GDM1 (cell line): ENCODE measurements around the gene WBP2.

ENCODE experiments used
- DNase-seq: peaks from one replicate; lab custom pipeline; 2025; lab: John Stamatoyannopoulos, UW

The WBP2 gene

GRCh38 chr17:75827308-75828075, 27.6 kb downstream of the WBP2 start:
- DNase-seq: no peak

DNA sequence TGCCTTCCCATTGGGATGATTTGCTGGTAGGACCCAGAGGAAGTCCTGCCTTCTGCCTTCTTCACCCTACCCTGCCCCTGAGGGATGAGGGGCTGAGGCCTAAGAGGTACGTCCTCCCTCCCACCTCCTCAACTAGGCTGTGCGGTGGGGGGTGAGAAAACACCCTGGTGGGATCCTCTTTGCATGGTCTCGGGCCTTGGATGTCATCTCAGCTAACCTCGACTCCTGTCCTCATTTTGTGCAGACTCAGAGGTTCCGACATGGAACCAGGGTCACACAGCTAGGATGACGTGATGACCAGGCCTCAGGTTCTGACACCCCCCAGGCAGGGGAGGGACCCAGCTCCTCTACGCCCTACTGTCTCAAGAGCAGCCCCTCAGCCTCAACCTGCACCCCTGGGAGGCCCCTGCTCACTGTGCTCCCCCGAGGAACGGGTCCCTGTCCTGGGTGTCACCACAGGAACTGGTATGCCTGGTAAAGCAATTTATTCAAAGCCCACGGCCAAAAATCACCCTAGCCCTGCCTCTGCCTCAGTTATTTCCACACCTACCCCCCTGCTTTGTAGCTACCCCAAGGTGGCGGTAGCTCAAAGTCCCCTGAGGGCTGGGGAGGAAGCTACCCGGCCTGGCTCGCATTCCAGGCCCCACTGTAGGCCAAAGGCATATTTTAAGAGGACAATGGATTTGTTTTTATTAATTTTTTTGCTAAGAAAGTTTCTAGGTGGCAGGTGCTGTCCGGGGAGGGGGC, 28.4 kb downstream of the WBP2 start:
- no peak for DNase-seq

DNA sequence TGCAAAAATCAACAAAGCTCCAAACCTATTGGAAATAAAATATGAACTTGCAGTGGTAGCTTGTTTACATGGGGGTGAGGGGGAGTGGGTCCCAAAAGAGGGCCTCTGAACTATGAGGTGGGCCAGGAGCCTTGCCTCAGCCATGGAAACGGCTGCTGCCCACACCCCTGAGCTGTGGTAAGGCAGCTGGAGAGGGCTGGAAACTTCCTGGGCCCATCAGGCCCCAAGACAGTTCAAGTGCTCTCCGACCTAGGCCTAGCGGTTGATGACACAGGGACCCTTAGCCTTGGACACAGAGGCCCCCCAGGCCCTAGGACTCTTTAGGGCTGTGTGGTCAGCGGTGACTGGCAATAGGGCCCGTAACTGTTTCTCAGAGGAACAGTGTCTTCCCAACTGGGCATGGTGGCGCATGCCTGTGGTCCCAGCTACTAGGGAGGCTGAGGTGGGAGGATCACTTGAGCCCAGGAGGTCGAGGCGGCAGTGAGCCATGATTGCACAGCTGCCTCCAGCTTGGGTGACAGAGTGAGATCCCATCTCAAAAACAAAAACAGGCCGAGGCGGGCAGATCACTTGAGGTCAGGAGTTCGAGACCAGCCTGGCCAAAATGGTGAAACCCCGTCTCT, 29.3 kb downstream of the WBP2 start:
- no peak for DNase-seq

DNA sequence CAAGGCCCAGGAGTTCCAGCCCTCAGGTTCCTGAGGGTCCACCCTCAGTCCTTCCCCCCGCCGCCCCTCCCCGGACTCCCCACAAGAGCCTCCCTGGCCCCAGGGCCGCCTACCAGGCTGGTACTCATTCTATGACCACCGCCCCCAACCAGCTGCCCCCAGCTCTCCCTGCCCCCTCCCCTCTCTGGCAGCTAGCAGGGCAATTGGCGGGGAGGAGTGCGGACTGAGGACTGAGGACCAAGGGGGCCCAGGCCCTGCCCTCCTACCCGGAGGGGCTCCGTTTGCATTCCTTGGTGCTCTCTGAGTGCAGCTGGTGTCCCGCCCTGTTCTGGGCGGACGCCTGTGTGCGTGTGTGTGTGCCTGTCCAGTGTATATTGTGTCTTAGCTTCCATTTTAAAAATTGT, 30.0 kb downstream of the WBP2 start:
- no peak for DNase-seq

- no peak for DNase-seq
Observed at GRCh38 chr17:75824666-75825065, 30.5 kb downstream of the WBP2 start.

DNA sequence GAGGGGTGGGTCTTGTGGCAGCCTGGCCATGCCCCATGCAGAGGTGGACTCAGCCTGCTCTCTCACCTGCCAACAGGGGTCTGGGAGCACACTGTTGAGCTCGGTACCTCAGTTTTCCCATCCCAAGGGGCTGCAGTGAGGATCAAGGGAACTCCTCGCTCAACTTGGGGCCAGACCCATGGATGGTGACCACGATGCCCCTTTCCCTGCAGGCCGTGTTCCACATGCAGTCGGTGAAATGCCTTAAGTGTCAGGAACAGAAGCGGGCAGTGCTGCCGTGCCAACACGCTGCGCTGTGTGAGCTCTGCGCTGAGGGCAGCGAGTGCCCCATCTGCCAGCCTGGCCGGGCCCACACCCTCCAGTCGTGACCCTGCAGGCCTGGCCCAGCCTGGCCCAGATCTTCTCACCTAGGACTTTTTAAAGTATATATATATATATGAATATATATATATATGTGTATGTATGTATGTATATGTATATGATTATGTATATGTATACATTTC, 31.0 kb downstream of the WBP2 start:
- no peak for DNase-seq

DNA sequence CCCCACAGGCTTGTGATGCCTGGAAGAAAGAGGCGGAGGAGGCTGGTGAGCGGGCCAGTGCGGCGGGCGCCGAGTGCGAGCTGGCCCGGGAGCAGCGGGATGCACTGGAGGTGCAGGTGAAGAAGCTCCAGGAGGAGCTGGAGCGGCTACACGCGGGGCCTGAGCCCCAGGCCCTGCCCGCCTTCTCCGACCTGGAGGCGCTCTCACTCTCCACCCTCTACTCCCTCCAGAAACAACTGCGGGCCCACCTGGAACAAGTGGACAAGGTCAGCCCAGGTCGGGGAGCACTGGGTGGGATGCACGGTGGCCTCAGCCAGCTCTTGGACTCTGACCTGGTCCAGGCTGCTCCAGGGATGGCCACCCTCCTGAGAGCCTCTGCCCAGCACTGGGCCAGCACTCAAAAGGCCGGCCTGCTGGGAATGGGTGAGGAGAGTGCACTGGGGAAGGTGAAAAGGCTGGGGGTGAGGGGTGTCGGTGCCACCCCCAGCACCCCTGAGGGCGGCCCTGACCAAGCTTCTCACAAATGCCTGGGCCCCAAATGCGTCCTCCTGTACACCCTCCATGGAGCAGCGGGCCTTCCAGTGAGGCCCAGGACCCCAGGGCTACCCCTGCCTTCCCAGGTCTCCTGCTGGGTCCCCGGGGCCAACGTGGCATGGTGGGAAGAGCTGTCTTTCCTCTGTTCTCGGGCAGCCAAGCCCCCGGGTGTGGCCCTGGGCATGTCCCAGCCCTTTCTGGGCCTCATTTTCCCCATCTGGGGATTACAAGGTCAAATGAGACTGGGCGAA, 31.7 kb downstream of the WBP2 start:
- no peak for DNase-seq

DNA sequence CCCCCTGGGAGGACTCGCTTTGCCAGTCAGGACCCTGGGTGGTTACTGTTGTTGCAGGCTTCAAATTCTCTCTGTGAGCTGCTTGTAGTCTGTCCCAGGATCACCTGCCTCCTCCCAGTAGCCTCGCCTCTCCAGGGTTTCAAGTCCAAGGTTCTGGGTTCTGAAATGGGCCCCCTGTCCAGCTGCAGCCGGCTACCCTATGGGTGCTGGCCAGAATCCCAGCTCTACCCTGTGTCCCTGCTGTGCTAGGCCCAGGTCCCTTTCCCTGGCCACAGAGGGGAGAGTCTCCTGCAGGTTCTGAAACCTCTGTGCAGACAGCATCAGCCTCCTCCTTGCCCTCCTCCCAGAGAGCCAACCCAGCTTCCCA, 32.4 kb downstream of the WBP2 start:
- no peak for DNase-seq

DNA sequence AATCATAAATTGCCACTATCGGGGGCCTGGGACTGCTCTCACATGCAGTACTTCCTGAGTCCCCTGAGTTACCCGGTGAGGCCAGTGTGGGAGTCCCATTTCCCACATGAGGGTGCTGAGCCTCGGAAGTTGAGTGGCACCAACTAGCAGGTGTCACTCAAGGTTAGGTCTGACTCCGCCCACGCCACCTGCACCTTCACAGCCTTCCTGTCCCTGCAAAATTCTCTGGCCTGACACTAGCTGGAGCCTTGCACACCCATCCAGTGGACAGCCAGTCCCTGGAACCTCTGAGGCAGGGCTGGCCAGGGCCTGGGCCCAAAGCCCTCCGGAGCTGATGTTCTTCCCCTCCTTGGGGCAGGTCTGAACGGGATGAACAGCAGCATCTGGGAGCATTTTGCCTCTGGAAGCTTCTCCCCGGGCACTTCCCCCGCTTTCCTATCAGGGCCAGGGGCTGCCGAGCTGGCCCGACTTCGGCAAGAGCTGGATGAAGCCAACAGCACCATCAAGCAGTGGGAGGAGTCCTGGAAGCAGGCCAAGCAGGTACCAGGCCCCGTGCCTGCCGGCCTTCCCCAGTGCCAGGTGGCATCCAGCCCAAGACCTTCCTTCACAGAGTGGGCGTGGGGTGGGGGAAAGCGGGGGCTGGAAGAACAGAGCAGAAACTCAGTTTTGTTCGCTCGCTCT, 32.9 kb downstream of the WBP2 start:
- DNase-seq: no peak

DNA sequence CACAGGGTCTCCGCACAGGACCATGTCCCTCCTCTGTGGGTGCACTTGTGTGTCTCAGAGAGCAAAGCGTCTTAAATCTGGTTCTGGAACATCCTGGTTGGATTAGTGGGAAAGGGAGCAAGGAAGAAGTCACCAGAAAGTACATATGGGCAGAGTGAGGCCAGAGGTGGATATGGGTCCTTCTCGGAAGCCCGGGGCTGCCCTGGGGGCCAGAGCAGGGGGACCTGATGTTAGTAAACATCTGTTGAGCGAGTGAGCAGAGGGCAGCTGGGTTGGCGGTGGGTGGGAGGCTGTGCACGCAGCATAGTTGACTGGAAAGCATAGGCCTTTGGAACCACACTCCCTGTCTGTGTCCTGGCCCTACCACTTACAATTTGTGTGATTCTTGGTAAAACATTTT, 33.6 kb downstream of the WBP2 start:
- DNase-seq: no peak

GRCh38 chr17:75820094-75821080, 34.7 kb downstream of the WBP2 start:
- no peak for DNase-seq

DNA sequence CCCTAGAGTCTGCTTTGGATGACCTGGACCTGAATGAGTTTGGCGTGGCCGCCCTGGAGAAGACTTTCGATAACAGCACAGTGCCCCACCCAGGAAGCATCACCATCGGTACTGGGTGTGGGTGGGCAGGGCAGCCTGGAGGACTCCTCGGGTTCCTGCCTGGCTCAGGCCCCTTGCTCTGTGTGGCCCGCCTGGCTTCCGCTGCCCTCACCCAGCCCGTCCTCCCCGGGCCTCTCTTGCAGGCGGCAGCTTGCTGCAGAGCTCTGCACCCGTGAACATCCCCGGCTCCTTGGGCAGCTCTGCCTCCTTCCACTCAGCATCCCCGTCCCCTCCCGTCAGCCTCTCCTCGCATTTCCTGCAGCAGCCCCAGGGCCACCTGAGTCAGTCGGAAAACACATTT, 35.5 kb downstream of the WBP2 start:
- DNase-seq: no peak

- no peak for DNase-seq
Observed at GRCh38 chr17:75819116-75819515, 36.0 kb downstream of the WBP2 start.

DNA sequence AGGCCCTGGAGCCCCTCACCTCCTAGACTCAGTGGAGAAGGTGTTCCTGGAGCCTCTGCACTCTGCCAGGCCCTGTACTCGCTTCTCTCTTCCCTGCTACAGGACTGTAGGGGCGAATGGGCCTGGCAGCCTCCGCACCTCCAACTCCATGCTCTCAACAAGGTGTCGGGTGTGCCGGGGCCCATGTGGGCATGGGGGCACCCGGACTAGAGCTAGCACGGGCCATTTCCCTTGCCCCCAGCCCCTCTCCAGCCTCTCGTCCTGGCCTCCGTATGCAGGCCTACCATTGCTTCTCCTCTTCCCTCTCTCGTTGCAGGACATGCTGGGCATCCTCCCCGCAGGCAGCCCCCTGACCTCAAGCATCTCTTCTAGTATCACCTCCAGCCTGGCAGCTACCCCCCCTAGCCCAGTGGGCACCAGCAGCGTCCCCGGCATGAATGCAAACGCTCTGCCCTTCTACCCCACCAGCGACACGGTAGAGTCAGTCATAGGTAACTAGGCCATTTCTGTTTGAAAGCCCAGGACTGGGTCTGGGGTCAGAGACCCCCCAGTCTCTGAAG, 36.7 kb downstream of the WBP2 start:
- no peak for DNase-seq

DNA sequence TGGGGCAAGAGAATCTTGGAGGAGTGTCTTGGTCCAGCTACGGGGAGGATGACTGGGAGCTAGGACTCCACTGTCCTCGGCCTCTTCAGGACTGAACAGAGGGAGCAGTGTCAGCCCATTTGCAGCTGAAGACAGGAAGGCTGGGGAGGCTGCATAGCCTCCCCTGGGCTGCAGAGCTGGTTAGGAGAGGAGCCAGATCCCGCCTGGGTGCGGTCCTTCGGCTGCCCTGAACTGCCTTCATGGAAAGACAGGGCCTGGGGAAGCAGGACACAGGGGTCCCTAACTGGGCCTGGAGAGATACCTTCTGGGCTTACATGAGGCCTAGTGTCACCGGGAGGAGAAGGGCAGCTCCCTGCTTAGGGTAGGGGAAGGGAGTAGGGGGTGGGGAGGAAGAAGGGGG, 37.6 kb downstream of the WBP2 start:
- DNase-seq: no peak

DNA sequence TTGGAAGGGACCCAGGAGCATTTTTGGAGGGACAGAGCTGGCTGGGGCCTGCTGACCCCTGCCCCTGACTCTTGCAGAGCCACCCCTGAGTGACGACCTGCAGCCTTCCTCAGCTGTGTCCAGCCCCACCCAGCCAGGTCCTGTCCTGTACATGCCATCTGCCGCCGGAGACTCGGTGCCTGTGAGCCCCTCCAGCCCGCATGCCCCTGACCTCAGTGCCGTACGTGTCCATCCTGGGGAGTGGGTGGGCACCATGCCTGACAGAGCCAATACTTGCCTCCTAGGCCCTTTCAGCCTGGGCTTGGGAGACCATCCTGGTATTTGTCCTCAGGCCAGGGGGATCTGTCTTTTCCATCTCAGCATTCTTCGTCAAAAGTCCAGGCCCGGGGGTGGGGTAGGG, 38.4 kb downstream of the WBP2 start:
- DNase-seq: no peak

- no peak for DNase-seq
Observed at GRCh38 chr17:75815399-75815798, 39.7 kb downstream of the WBP2 start.

GRCh38 chr17:75814900-75815373, 40.2 kb downstream of the WBP2 start:
- DNase-seq: no peak

GRCh38 chr17:75814021-75814395, 41.1 kb downstream of the WBP2 start:
- DNase-seq: no peak
